HCT116 (cell line): Measurements from ENCODE around the gene APLF. TPM values are rescaled to one million over a fixed set of nuclear protein-coding genes. Genes with fewer than 3 reads are reported as not detected.

ENCODE experiments used
- ATAC-seq: fragments of 200-7000 bp; cut with Tn5 transposase; 2 replicates; pipeline ENCODE4 v1.9.1; 2020; ENCODE audit warnings: mild to moderate bottlenecking, moderate library complexity
- BruUV-seq: library from RNA; stranded (reverse); fragments of 400-500 nt; replicated peaks from 2 replicates; lab custom pipeline; 2021; lab: Mats Ljungman, UMichigan
- CTCF ChIA-PET: fragments of 300-600 bp; sonication (Branson Sonifier 250); formaldehyde crosslinking; loops from one replicate; lab custom pipeline; 2021; ENCODE audit warnings: antibody characterized with exemption; lab: Charles Lee
- POLR2A ChIA-PET: fragments of 300-600, 350-600 bp; sonication (Branson Sonifier 250); formaldehyde crosslinking; loops from one replicate; lab custom pipeline; 2021; ENCODE audit warnings: antibody characterized with exemption; lab: Charles Lee
- RAD21 ChIA-PET, 2 experiments: fragments of 300-600 bp; sonication (Branson Sonifier 250); formaldehyde crosslinking; loops; one replicate each; lab custom pipeline; 2023; ENCODE audit warnings: low total read pairs in 2 of 2; ENCODE audit not compliant: uncharacterized antibody in 2 of 2, unreplicated experiment in 2 of 2, low non-redundant PET in 1 of 2; lab: Charles Lee
- DNase-seq: peaks from one replicate; pipeline ENCODE4 v3.0.0-alpha.2; 2010; ENCODE audit warnings: low read depth, low spot score
- H2AFZ ChIP-seq: fragments of 200-600 bp; shearing (Covaris generic), sonication (generic); 2 replicates; pipeline ENCODE4 v1.6.1; 2017; ENCODE audit warnings: low read depth, mixed run types, mixed read lengths, antibody characterized with exemption, low read length; ENCODE audit not compliant: poor library complexity, severe bottlenecking
- H3K27ac ChIP-seq: 2 replicates; pipeline ENCODE4 v1.5.1; 2012; ENCODE audit warnings: low read depth, low read length
- H3K27me3 ChIP-seq: fragments of 200-600 bp; sonication (generic); 2 replicates; pipeline ENCODE4 v1.6.1; 2016; ENCODE audit warnings: mixed run types, low read length, mixed read lengths; ENCODE audit not compliant: insufficient read depth
- H3K36me3 ChIP-seq, 2 experiments: fragments of 200-500 bp in 1 of 2; fragments of 200-600 bp in 1 of 2; sonication (Bioruptor generic) in 1 of 2; sonication (generic) in 1 of 2; 2 replicates each; pipeline versions ENCODE4 v1.5.1 to v1.6.1; 2014 to 2016; ENCODE audit warnings: low read length in 2 of 2, inconsistent platforms in 1 of 2, mixed read lengths in 1 of 2, mixed run types in 1 of 2; ENCODE audit not compliant: insufficient read depth in 2 of 2, control insufficient read depth in 1 of 2
- H3K4me1 ChIP-seq, 2 experiments: fragments of 200-600 bp in 1 of 2; sonication (generic) in 1 of 2; 2 replicates each; pipeline versions ENCODE4 v1.5.1 to v1.6.1; 2012 to 2017; ENCODE audit warnings: low read length in 2 of 2, inconsistent platforms in 1 of 2, mild to moderate bottlenecking in 1 of 2, mixed read lengths in 1 of 2, mixed run types in 1 of 2, moderate library complexity in 1 of 2; ENCODE audit not compliant: insufficient read depth in 2 of 2, control insufficient read depth in 1 of 2
- H3K4me2 ChIP-seq: fragments of 200-600 bp; sonication (generic); 2 replicates; pipeline ENCODE4 v1.6.1; 2017; ENCODE audit warnings: mixed run types, low read length, mixed read lengths
- H3K4me3 ChIP-seq, 2 experiments: fragments of 200-600 bp in 1 of 2; sonication (generic) in 1 of 2; replicated peaks in 1 of 2; 2 replicates each; pipeline ENCODE4 v1.5.1; 2011 to 2016; ENCODE audit warnings: low read length in 2 of 2, control low read depth in 1 of 2, low read depth in 1 of 2, mild to moderate bottlenecking in 1 of 2, mixed read lengths in 1 of 2, mixed run types in 1 of 2
- H3K79me2 ChIP-seq: fragments of 200-600 bp; sonication (generic); 2 replicates; pipeline ENCODE4 v1.6.1; 2017; ENCODE audit warnings: mild to moderate bottlenecking, mixed run types, low read length, moderate library complexity, mixed read lengths; ENCODE audit not compliant: insufficient read depth
- H3K9ac ChIP-seq: fragments of 200-600 bp; sonication (generic); 2 replicates; pipeline ENCODE4 v1.6.1; 2016; ENCODE audit warnings: low read length, mixed read lengths
- H3K9me2 ChIP-seq: fragments of 200-600 bp; sonication (generic), shearing (Covaris generic); 2 replicates; pipeline ENCODE4 v1.6.1; 2017; ENCODE audit warnings: mixed run types, mild to moderate bottlenecking, moderate library complexity; ENCODE audit not compliant: insufficient read depth
- H3K9me3 ChIP-seq, 2 experiments: fragments of 200-500 bp in 1 of 2; fragments of 200-600 bp in 1 of 2; sonication (Bioruptor generic) in 1 of 2; sonication (generic) in 1 of 2; 2 replicates each; pipeline ENCODE4 v1.6.1; 2014 to 2017; ENCODE audit warnings: low read length in 2 of 2, mixed read lengths in 2 of 2, inconsistent platforms in 1 of 2, low read depth in 1 of 2, mild to moderate bottlenecking in 1 of 2, mixed run types in 1 of 2, moderate library complexity in 1 of 2; ENCODE audit not compliant: control insufficient read depth in 1 of 2, insufficient read depth in 1 of 2
- H4K20me1 ChIP-seq: fragments of 200-600 bp; sonication (generic), shearing (Covaris generic); 2 replicates; pipeline ENCODE4 v1.6.1; 2017; ENCODE audit warnings: mixed run types, mild to moderate bottlenecking, moderate library complexity; ENCODE audit not compliant: insufficient read depth
- ATF3 ChIP-seq: IDR thresholded peaks from 2 replicates; pipeline ENCODE4 v1.6.1; 2012
- CEBPB ChIP-seq: IDR thresholded peaks from 2 replicates; pipeline ENCODE4 v1.6.1; 2012; ENCODE audit warnings: low read depth
- CTCF ChIP-seq, 3 experiments: fragments of 200-600 bp in 1 of 3; sonication (generic) in 1 of 3; IDR thresholded peaks in 2 of 3; conservative IDR thresholded peaks in 1 of 3; 2 replicates each; pipeline ENCODE4 v1.5.1; 2012 to 2017; ENCODE audit warnings: low read depth in 2 of 3, low read length in 2 of 3, antibody characterized with exemption in 1 of 3, borderline replicate concordance in 1 of 3, control low read depth in 1 of 3, mild to moderate bottlenecking in 1 of 3, mixed read lengths in 1 of 3, mixed run types in 1 of 3, moderate library complexity in 1 of 3; ENCODE audit not compliant: insufficient read depth in 1 of 3
- EGR1 ChIP-seq: IDR thresholded peaks from 2 replicates; pipeline ENCODE4 v1.6.1; 2012; ENCODE audit warnings: low read depth
- ELF1 ChIP-seq: IDR thresholded peaks from 2 replicates; pipeline ENCODE4 v1.6.1; 2012; ENCODE audit warnings: low read depth, borderline replicate concordance
- EZH2 ChIP-seq: fragments of 200-600 bp; sonication (generic); IDR thresholded peaks from 2 replicates; pipeline ENCODE4 v1.6.1; 2017; ENCODE audit warnings: antibody characterized with exemption, mixed run types
- EZH2phosphoT487 ChIP-seq: fragments of 200-600 bp; IDR thresholded peaks from 2 replicates; pipeline ENCODE4 v1.6.1; 2018; ENCODE audit warnings: antibody characterized with exemption, borderline replicate concordance
- FOSL1 ChIP-seq: IDR thresholded peaks from 2 replicates; pipeline ENCODE4 v1.6.1; 2012; ENCODE audit warnings: low read depth
- MAX ChIP-seq: IDR thresholded peaks from 2 replicates; pipeline ENCODE4 v1.6.1; 2012
- POLR2AphosphoS5 ChIP-seq: IDR thresholded peaks from 2 replicates; pipeline ENCODE4 v1.6.1; 2011; ENCODE audit warnings: mild to moderate bottlenecking, low read depth, low read length, moderate library complexity
- RAD21 ChIP-seq: IDR thresholded peaks from 2 replicates; pipeline ENCODE4 v1.6.1; 2012; ENCODE audit warnings: low read depth, mild to moderate bottlenecking
- SP1 ChIP-seq: IDR thresholded peaks from 2 replicates; pipeline ENCODE4 v1.6.1; 2012; ENCODE audit warnings: low read depth
- SRF ChIP-seq: IDR thresholded peaks from 2 replicates; pipeline ENCODE4 v1.6.1; 2012; ENCODE audit warnings: low read depth
- TCF7L2 ChIP-seq: IDR thresholded peaks from 2 replicates; pipeline ENCODE4 v1.7.0; 2011; ENCODE audit warnings: borderline replicate concordance, inconsistent platforms; ENCODE audit not compliant: insufficient read depth, insufficient read length; ENCODE audit errors: extremely low read depth
- YY1 ChIP-seq: IDR thresholded peaks from 2 replicates; pipeline ENCODE4 v1.6.1; 2011; ENCODE audit warnings: low read length, low read depth, moderate library complexity, mild to moderate bottlenecking; ENCODE audit not compliant: insufficient replicate concordance; ENCODE audit errors: extremely low read depth
- ZNF274 ChIP-seq: fragments of 200-500 bp; sonication (Bioruptor generic); IDR thresholded peaks from 2 replicates; pipeline ENCODE4 v1.6.1; 2014; ENCODE audit warnings: mild to moderate bottlenecking, low read depth, low read length, inconsistent platforms
- intact Hi-C: fragments of 100-400 bp; cut with micrococcal nuclease; formaldehyde crosslinking; loops from 2 replicates; pipeline ENCODE4 v1.10.0; 2022
- total RNA-seq: library from RNA; stranded (reverse); gene quantifications from one replicate; pipeline ENCODE4 v1.2.1, GENCODE V29; 2021; ENCODE audit not compliant: unreplicated experiment

The APLF gene
- total RNA-seq, 1 experiment from 2014 or later = 1.6 TPM

GRCh38 chr2:68594041-68594440 lies 126.7 kb downstream of the APLF start (continued):
- no peak for TF ChIP-seq ATF3
- no peak for TF ChIP-seq CEBPB
- no peak for TF ChIP-seq SRF
- TF ChIP-seq EZH2 = no peak
- TF ChIP-seq EGR1 = no peak

GRCh38 chr2:68594674-68595492 lies 127.5 kb downstream of the APLF start:
- H3K27me3 ChIP-seq = no peaks in the 10 kb centered on the region
- intact Hi-C loops = no loop called here
- BruUV-seq = no TSS peak
- no peaks in the 10 kb centered on the region for H3K9me2 ChIP-seq
- RAD21 ChIA-PET = interaction anchor here (0.8 to 1.3 kb wide), 3 partner anchors 107 to 331 kb away, joined by 4 to 7 read pairs (median 5); no protein-coding TSS in a partner anchor
- H3K4me1 ChIP-seq = no peaks in the 10 kb centered on the region; a peak in 1 of 4 replicates
- H2AFZ ChIP-seq = peak overlapping the region; percentile 86
- H3K9ac ChIP-seq = no peak overlapping the region
- CTCF ChIA-PET = interaction anchor here (0.5 to 2.4 kb wide), 30 partner anchors 8 to 331 kb away, joined by 3 to 26 read pairs (median 4); partner anchors contain the start of genes APLF and FBXO48
- no peaks in the 10 kb centered on the region for H3K9me3 ChIP-seq
- DNase-seq = peak; percentile 31
- no peak overlapping the region for H3K4me3 ChIP-seq
- no peak overlapping the region for H3K27ac ChIP-seq
- no peaks in the 10 kb centered on the region for H3K79me2 ChIP-seq
- peak; percentile 87 for ATAC-seq
- no peaks in the 10 kb centered on the region for H3K36me3 ChIP-seq
- POLR2A ChIA-PET = no interaction called here
- peak overlapping the region; percentile 42 for H3K4me2 ChIP-seq
- TF ChIP-seq SRF (no peak), ZNF274 (no peak), EZH2phosphoT487 (no peak), CEBPB (no peak), RAD21 (peak; percentile 41), MAX (no peak), ATF3 (no peak), YY1 (no peak), ELF1 (no peak), SP1 (no peak), EGR1 (no peak), POLR2AphosphoS5 (no peak), FOSL1 (no peak), TCF7L2 (no peak), CTCF (IDR thresholded peaks at IDR 0.05 in 2 of 3, conservative IDR thresholded peaks at IDR 0.05 in 1 of 3; ENCODE audit: borderline replicate concordance in 1 of 3, insufficient read depth in 1 of 3, low read depth in 2 of 3, low read length in 2 of 3) (peak; percentile 41 to 91 (median 88); a peak in 5 of 6 replicates)
- no peaks in the 10 kb centered on the region for H4K20me1 ChIP-seq
